Measurements from ENCODE around the gene UPK1A. TPM values are rescaled to one million over a fixed set of nuclear protein-coding genes. Genes with fewer than 3 reads are reported as not detected.
"Not testable (repeated sequence)": the region's sequence is repeated elsewhere in the genome, so short reads cannot be mapped to it uniquely, and the experiment has no call there.

The UPK1A gene
- total RNA-seq, 2 donors from 2014 or later: 4.4 TPM; not detected in 1

GRCh38 chr19:35642312-35642711 is 24.0 kb upstream of the UPK1A start:
- Mint-ChIP-seq H3K27ac (no peak overlapping the region), H3K9me3 (no peaks in the 10 kb centered on the region), H3K36me3 (peaks cover under 1% of the 10 kb centered on the region in 2 donors)
- ATAC-seq (no peak), DNase-seq (ENCODE audit: low spot score in 2 of 2) (no peak)

GRCh38 chr19:35642798-35643254 is 23.5 kb upstream of the UPK1A start:
- Mint-ChIP-seq H3K9me3 (no peaks in the 10 kb centered on the region), H3K27ac (peak overlapping the region in 1 of 2 donors; percentile 72), H3K36me3 (no peaks in the 10 kb centered on the region)
- DNase-seq (ENCODE audit: low spot score in 2 of 2) (no peak), ATAC-seq (no peak)

GRCh38 chr19:35643255-35644205 is 22.8 kb upstream of the UPK1A start:
- Mint-ChIP-seq H3K9me3 (no peaks in the 10 kb centered on the region), H3K27ac (peak overlapping the region; percentile 36 to 72)
- peak; percentile 51 to 54 for ATAC-seq

GRCh38 chr19:35644206-35644986 is 21.9 kb upstream of the UPK1A start:
- no peaks in the 10 kb centered on the region for H3K9me3 Mint-ChIP-seq
- DNase-seq (ENCODE audit: low spot score in 2 of 2) (peak; percentile 94 to 96), ATAC-seq (peak; percentile 83 to 85)
- peaks cover 10 to 11% of the 10 kb centered on the region in 2 donors for H3K36me3 Mint-ChIP-seq
- H3K27ac Mint-ChIP-seq: peak overlapping the region; percentile 72 to 95

More at GRCh38 chr19:35643255-35644205, 22.8 kb upstream of the UPK1A start:
- DNase-seq (ENCODE audit: low spot score in 2 of 2): peak; percentile 84 to 90
- H3K36me3 Mint-ChIP-seq: peaks cover 4% of the 10 kb centered on the region in 2 donors

- ATAC-seq (peak; percentile 10 to 32), DNase-seq (ENCODE audit: low spot score in 2 of 2) (peak; percentile 80 to 89)
- Mint-ChIP-seq H3K9me3 (no peaks in the 10 kb centered on the region), H3K27ac (peak overlapping the region; percentile 72 to 95), H3K36me3 (peaks cover 10 to 11% of the 10 kb centered on the region in 2 donors)
Measured at GRCh38 chr19:35644987-35645679, 21.2 kb upstream of the UPK1A start.

GRCh38 chr19:35645680-35646511 is 20.4 kb upstream of the UPK1A start:
- no peak for ATAC-seq
- H3K27ac Mint-ChIP-seq: peak overlapping the region in 1 of 2 donors; percentile 72
- H3K36me3 Mint-ChIP-seq: peaks cover 10 to 11% of the 10 kb centered on the region in 2 donors
- DNase-seq (ENCODE audit: low spot score in 2 of 2): no peak
- no peaks in the 10 kb centered on the region for H3K9me3 Mint-ChIP-seq

- ATAC-seq: peak; percentile 72 to 75
- Mint-ChIP-seq H3K27ac (peak within 1 kb of the TSS; percentile 94 to 99), H3K36me3 (peaks cover 10 to 11% of the 10 kb centered on the region in 2 donors), H3K9me3 (no peaks in the 10 kb centered on the region)
- peak; percentile 89 to 94 for DNase-seq (ENCODE audit: low spot score in 2 of 2)
Measured at GRCh38 chr19:35648017-35648961, 18.0 kb upstream of the UPK1A start, which contains the start of gene COX6B1. Gene COX6B1 (plus strand): TSS chr19:35648323. CDS start chr19:35651244, 2,921 bp downstream.

GRCh38 chr19:35650581-35650980 is 15.7 kb upstream of the UPK1A start:
- Mint-ChIP-seq H3K36me3 (peaks cover 13 to 17% of the 10 kb centered on the region in 2 donors), H3K27ac (peak overlapping the region in 1 of 2 donors; percentile 66)

GRCh38 chr19:35654828-35655227 is 11.5 kb upstream of the UPK1A start:
- not testable (repeated sequence) for DNase-seq (ENCODE audit: low spot score in 2 of 2); ATAC-seq; H3K27ac Mint-ChIP-seq; H3K9me3 Mint-ChIP-seq
- H3K36me3 Mint-ChIP-seq: peaks cover 13 to 25% of the 10 kb centered on the region in 2 donors

More at GRCh38 chr19:35650581-35650980, 15.7 kb upstream of the UPK1A start:
- DNase-seq (ENCODE audit: low spot score in 2 of 2): no peak
- H3K9me3 Mint-ChIP-seq: no peaks in the 10 kb centered on the region
- no peak for ATAC-seq

- H3K36me3 Mint-ChIP-seq: peaks cover 13 to 27% of the 10 kb centered on the region in 2 donors
- H3K9me3 Mint-ChIP-seq: no peaks in the 10 kb centered on the region
- no peak for DNase-seq (ENCODE audit: low spot score in 2 of 2)
- peak overlapping the region; percentile 84 for H3K27ac Mint-ChIP-seq
- ATAC-seq: no peak
Measured at GRCh38 chr19:35655600-35655999, 10.7 kb upstream of the UPK1A start.

- DNase-seq (ENCODE audit: low spot score in 2 of 2) (no peak), ATAC-seq (no peak)
- Mint-ChIP-seq H3K36me3 (peaks cover 13 to 27% of the 10 kb centered on the region in 2 donors), H3K27ac (peak overlapping the region; percentile 55 to 84), H3K9me3 (no peaks in the 10 kb centered on the region)
Measured at GRCh38 chr19:35656700-35657099, 9.6 kb upstream of the UPK1A start.

GRCh38 chr19:35657904-35658700 is 8.2 kb upstream of the UPK1A start:
- ATAC-seq (peak in 1 of 2 donors; percentile 32), DNase-seq (ENCODE audit: low spot score in 2 of 2) (no peak)
- Mint-ChIP-seq H3K27ac (no peak overlapping the region), H3K9me3 (no peaks in the 10 kb centered on the region), H3K36me3 (peaks cover 13 to 27% of the 10 kb centered on the region in 2 donors)

- peaks cover 6 to 13% of the 10 kb centered on the region in 2 donors for H3K36me3 Mint-ChIP-seq
- ATAC-seq (no peak), DNase-seq (ENCODE audit: low spot score in 2 of 2) (no peak)
- peak overlapping the region in 1 of 2 donors; percentile 40 for H3K27ac Mint-ChIP-seq
- no peaks in the 10 kb centered on the region for H3K9me3 Mint-ChIP-seq
Measured at GRCh38 chr19:35661995-35662340, 4.3 kb upstream of the UPK1A start.

- Mint-ChIP-seq H3K9me3 (no peaks in the 10 kb centered on the region), H3K36me3 (peaks cover 0 to 7% of the 10 kb centered on the region in 2 donors), H3K27ac (peak overlapping the region in 1 of 2 donors; percentile 62)
- no peak for DNase-seq (ENCODE audit: low spot score in 2 of 2)
- no peak for ATAC-seq
Measured at GRCh38 chr19:35663981-35664380, 2.3 kb upstream of the UPK1A start.
